Measurements from ENCODE around the gene IL18R1.
"Not testable (repeated sequence)": the region's sequence is repeated elsewhere in the genome, so short reads cannot be mapped to it uniquely, and the experiment has no call there.

The IL18R1 gene

DNA sequence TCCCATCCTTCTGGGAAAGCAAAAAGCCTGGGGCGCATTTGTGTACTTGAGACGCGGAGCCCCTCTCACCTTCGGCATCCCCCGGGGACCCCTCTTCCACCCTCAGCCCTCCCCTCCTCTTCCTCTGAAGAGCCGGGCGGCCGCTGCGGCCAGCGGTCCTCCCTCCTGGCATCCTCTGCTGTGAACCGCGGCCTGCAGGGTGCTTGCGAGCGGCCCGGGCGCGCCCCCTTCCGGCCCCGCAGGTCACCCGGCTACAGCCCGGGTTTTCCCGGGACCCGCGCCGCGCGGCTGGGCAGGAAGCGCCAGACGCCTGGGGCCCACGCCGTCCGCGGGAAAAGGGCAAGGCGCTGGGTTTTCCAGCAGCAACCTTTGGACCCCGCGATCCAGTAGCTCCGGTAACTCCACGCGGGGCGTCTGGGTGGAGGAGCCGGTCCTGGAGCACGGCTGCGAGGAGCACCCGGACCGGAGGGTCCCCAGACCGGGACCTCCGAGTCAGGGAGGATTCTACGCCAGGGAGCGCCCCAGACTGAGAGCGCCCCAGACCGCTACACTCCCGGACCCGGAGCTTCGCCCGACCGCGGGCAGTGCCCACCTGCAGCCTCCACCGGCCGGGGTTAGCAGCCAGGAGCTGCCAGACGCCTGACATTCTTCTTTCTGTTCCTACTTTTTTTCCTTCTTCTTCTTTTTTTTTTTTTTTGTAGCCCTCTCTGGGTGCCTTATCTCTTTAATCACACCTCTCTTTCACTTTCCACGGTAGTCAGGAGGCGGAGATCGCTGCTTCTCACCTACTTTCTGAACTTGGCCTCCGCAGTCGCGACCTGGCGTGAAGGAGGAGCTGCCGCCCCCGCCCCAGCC lies at the start of gene IL18R1:
Gene IL18R1 (plus strand): TSS at position 271 of the 855 bp plus-strand sequence. CDS start 6,865 bp downstream, outside the sequence.
- DNase-seq (ENCODE audit: low read depth), result peak; percentile 24

DNA sequence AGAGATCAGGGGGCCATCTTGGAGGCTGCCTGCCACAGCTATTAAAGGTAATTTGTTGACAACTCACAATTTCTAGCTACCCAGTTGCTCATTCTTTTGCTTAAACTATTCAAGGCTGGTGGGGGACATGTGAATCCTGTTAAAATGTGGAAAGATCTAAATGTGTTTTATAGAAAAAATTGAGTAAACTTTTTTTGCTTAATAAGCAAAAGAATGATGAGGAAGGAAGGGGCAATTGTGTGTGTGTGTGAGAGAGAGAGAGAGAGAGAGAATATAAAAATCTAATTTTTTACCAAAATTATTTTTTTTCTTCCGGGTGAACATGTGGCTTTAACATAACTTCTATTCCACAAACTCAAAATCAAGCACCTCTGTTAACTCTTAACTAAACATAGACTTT lies 49.5 kb upstream of the IL18R1 start:
- DNase-seq (ENCODE audit: low read depth), result no peak

DNA sequence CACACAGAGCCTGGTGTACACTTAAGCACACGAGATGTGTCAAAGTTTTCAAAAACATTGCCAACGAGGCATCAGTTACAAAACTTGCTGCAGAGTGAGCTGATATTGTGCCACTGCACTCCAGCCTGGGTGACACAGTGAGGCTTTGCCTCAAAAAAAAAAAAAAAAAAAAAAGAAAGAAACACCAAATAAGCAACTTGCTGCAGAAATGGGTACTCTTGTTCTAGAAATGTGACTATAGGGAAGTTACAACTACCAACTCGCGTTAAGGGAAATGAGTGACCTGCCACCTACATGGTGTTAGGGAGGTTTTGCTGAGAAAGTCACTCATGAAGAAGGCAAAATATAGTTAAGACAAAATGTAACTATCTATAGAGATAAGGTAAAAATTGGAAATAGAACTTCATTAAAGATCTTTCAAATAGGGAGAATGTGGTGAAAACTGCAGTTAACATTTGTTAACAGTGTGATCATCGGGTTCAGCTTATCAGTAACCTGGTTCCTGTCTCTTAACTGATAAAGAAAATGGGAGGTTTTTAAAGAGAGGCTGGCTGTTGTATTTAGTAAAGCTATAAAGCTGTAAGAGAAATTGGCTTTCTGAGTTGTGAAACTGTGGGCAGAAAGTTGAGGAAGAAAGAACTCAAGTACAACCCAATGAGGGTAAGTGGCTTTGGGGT lies 44.5 kb upstream of the IL18R1 start, which contains the start of gene IL1RL1:
Gene IL1RL1 (plus strand): TSS at position 600 of the 677 bp plus-strand sequence. CDS start 26,702 bp downstream, outside the sequence.
- no peak for DNase-seq (ENCODE audit: low read depth)

DNA sequence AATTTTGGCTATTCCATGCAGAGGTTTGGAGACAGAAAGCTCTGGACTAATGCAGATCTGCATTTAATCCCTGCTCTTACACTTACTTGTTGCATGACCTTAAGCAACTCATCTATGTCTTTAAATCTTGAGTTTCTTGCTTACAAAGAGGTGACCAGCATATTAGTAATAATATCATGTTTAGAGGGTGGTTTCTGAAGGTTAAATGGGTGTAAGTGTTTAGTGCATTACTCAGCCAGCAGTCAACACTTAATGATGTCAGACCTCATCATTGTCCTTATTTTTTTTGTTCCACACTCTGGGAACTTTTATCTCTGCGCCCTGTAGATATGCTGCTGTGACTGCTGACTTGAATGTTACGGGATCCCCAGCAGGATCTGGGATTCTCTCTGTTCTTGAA lies 42.6 kb upstream of the IL18R1 start:
- DNase-seq (ENCODE audit: low read depth), result no peak

- DNase-seq (ENCODE audit: low read depth), result no peak
These were observed 42.1 kb upstream of the IL18R1 start for GRCh38 chr2:102313471-102313870.

DNA sequence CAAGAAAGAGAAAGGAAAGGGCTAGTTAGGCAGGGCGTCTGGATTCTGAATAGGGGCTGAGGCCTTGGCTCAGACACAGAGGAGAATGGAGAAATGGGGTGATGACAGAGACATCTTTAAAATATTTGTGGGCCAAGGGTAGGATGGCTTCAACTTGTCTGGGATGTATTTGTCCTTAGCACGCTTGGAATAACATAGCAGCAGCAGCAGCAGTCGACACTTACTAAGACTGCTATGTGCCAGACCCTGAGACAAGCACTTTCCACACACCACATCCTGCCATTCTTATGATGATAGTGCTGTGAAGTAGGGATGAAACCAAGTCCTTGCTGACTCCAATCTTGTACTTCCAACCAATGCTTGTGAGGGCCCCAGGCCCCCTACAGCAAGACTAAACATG lies 41.6 kb upstream of the IL18R1 start:
- DNase-seq (ENCODE audit: low read depth), result no peak

GRCh38 chr2:102315921-102316320 lies 39.7 kb upstream of the IL18R1 start:
- DNase-seq (ENCODE audit: low read depth), result no peak

DNA sequence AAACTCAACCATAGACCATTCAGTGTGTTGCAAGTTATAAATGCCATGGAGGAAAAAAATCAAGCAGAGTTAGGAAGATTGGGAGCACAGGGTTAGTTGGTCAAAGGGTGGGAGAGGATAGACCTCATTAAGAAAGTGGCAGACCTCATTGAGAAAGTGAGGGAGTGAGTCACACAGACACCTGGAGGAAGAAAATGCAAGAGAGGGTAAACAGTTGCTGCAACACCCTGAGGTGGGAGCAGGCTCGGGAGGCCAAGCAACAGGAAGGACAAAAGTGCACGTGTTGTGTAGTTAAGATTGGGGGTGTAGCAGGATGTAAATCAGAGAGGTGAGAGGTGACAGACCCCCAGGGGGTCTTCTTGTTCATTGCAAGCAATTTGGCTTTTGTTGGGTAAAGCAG lies 37.9 kb upstream of the IL18R1 start:
- no peak for DNase-seq (ENCODE audit: low read depth)

GRCh38 chr2:102318437-102318836 lies 37.2 kb upstream of the IL18R1 start:
- no peak for DNase-seq (ENCODE audit: low read depth)

DNA sequence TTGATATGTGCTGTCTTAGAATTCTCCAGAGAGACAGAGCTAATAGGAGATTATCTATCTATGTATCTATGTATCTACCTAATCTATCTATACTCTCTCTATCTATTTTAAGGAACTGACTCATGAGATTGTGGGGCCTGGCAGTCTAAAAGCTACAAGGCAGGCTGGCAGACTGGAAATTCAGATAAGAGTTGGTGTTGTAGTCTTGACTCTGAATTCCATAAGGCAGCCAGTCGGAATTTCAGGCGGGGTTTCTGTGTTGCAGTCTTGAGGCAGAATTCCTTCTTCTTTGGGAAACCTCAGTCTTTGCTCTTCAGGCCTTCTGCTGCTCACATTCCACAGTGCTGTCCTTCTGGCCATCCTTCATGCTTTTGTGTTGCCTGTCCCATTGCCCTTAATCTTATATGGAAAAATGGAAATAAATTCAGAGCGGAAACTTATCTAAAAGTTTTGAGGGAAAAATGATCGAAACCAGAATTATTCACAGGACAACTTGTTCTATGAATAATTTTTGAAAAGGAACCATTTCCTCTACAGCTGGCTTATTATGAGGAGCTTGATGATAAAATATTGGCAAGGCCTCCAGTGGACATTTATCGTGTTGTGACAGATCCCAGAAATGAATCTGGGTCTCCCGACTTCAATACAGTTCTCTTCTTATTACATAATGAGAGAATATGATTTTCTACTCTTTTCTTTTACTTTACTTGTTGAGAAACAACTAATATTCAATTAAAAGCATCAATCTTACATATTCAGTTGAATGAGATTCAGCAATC lies 33.5 kb upstream of the IL18R1 start:
- no peak for DNase-seq (ENCODE audit: low read depth)

GRCh38 chr2:102324914-102325313 lies 30.7 kb upstream of the IL18R1 start:
- not testable (repeated sequence) for DNase-seq (ENCODE audit: low read depth)

DNA sequence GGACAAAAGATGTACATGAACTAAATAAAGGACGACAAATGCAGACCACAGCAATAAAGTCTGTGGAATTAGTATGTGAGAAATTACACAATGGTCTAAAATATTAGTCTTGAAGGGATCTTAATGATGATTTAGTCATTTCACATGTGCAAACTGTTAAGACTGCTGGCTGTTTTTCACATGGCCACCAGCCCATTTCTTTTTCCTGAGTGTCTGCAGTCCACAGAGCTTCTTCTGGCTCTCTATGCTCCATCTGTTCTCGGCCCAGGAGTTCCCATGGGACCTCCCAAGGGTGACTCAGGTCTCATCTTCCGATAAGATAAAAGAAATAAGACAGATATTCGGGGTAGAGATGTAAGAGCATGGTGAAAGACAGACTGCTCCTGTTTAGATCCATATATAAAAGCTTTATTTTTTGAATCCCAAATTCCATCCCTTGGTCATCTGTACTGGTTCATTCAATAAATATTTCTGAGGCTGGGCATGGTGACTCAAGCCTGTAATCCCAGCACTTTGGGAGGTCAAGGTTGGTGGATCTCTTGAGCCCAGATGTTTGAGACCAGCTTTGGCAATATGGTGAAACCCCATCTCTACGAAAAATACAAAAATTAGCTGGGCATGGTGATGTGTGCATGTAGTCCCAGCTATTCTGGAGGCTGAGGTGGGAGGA lies 24.1 kb upstream of the IL18R1 start:
- DNase-seq (ENCODE audit: low read depth), result no peak

DNA sequence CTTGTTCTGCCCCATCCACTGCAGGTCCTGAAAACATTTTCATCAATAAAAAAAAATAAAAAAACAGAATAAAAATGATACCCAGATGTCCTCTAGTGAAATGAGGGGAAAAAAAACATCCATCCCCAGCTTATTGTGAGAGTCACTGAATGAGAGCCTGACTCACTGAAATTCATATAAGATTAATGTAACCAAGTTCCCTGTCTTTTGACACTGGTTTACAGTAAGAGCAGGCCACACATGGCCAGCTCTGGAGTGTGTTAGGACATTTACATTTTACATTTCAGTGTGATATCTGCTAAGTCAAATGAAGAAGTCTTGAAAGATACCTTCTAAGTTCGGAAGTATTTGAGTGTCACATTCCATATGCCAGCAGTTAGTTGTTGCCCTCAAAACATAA lies 21.1 kb upstream of the IL18R1 start:
- DNase-seq (ENCODE audit: low read depth), result no peak

- no peak for DNase-seq (ENCODE audit: low read depth)
These were observed 19.7 kb upstream of the IL18R1 start for GRCh38 chr2:102335871-102336366.

GRCh38 chr2:102336502-102336945 lies 19.1 kb upstream of the IL18R1 start:
- DNase-seq (ENCODE audit: low read depth), result no peak

DNA sequence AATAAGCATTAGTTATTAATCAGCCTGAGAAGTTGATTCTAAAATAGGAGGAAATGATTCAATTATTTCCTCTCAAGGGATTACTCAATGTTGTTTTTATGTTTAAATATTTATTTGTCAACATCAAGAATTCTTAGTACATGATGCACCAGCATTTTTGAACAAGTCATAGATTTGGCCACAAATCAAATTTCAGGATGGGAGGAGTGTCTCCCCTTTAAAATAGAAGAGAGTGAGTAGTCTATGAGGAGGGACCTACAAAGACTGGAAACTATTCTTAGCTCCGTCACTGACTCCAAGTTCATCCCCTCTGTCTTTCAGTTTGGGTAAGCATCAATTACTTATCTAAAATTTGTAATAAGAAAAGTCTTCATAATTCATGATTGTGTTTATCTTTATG lies 18.6 kb upstream of the IL18R1 start:
- no peak for DNase-seq (ENCODE audit: low read depth)

- DNase-seq (ENCODE audit: low read depth), result no peak
These were observed 17.9 kb upstream of the IL18R1 start for GRCh38 chr2:102337481-102338386.

GRCh38 chr2:102340778-102341177 lies 14.8 kb upstream of the IL18R1 start:
- no peak for DNase-seq (ENCODE audit: low read depth)

GRCh38 chr2:102342888-102343287 lies 12.7 kb upstream of the IL18R1 start:
- no peak for DNase-seq (ENCODE audit: low read depth)

DNA sequence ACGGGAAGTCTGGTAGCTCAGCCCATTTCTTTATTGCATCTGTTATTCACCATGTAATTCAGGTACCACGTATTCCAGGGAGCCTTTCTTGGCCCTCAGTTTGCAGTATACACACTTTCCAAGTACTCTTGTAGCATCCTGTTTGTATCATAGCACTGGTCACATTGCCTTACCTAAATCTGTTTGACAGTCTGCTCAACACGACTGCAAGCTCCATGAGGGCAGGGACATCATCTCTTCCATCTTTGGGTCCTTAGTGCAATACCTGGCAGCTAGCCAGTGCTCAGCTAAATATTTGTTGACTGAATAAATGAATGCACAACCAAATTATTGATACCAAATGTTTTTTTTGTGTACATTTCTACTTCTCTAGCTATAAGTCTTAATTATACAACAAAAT lies 11.2 kb upstream of the IL18R1 start:
- no peak for DNase-seq (ENCODE audit: low read depth)
